Keratinocyte (primary cell): ENCODE data around the gene ATP6V1C2. TPM values are rescaled to one million over a fixed set of nuclear protein-coding genes. Genes with fewer than 3 reads are reported as not detected.
A peak's percentile ranks its signal among the peaks of the same experiment; 100 is the strongest.

Experiments
- DNase-seq: peaks from one replicate; pipeline ENCODE4 v3.0.0-alpha.2; 2011; ENCODE audit warnings: low read depth, missing footprints, low spot score
- FAIRE-seq: peaks from 2 replicates; lab custom pipeline; 2011; peaks lifted over from hg19 to GRCh38; lab: Jason Lieb, UNC
- H2AFZ ChIP-seq: 2 replicates; pipeline ENCODE4 v1.6.0; 2012; ENCODE audit warnings: low read length, control low read depth, inconsistent platforms; ENCODE audit not compliant: control insufficient read depth
- H3K27ac ChIP-seq: 2 replicates; pipeline ENCODE4 v1.5.1; 2011; ENCODE audit warnings: low read length; ENCODE audit not compliant: control insufficient read depth, insufficient read depth
- H3K27me3 ChIP-seq: 3 replicates; pipeline ENCODE4 v1.6.0; 2011; ENCODE audit warnings: low read length; ENCODE audit not compliant: control insufficient read depth, insufficient read depth; ENCODE audit errors: extremely low read depth
- H3K36me3 ChIP-seq, 2 experiments: 2 replicates in 1 of 2; 3 replicates in 1 of 2; pipeline ENCODE4 v1.5.1; 2011; ENCODE audit warnings: low read length in 2 of 2, mild to moderate bottlenecking in 1 of 2; ENCODE audit not compliant: control insufficient read depth in 2 of 2, insufficient read depth in 2 of 2; ENCODE audit errors: extremely low read depth in 1 of 2
- H3K4me1 ChIP-seq: 3 replicates; pipeline ENCODE4 v1.5.1; 2011; ENCODE audit warnings: low read length; ENCODE audit not compliant: control insufficient read depth, insufficient read depth; ENCODE audit errors: extremely low read depth
- H3K4me2 ChIP-seq: 3 replicates; pipeline ENCODE4 v1.6.0; 2011; ENCODE audit warnings: low read depth, low read length; ENCODE audit not compliant: control insufficient read depth, insufficient read depth; ENCODE audit errors: extremely low read depth
- H3K4me3 ChIP-seq, 3 experiments: fragments of 200-600 bp in 1 of 3; sonication (generic) in 1 of 3; 2 replicates in 2 of 3; 3 replicates in 1 of 3; pipeline ENCODE4 v1.5.1; 2011 to 2016; ENCODE audit warnings: low read length in 3 of 3, mild to moderate bottlenecking in 3 of 3, control low read depth in 2 of 3, inconsistent platforms in 1 of 3, low read depth in 1 of 3, mixed read lengths in 1 of 3, mixed run types in 1 of 3, moderate library complexity in 1 of 3; ENCODE audit not compliant: control insufficient read depth in 2 of 3, insufficient read depth in 2 of 3; ENCODE audit errors: extremely low read depth in 1 of 3
- H3K79me2 ChIP-seq: 2 replicates; pipeline ENCODE4 v1.6.0; 2012; ENCODE audit warnings: low read length; ENCODE audit not compliant: control insufficient read depth, insufficient read depth
- H3K9ac ChIP-seq: 3 replicates; pipeline ENCODE4 v1.6.0; 2011; ENCODE audit warnings: low read length; ENCODE audit not compliant: control insufficient read depth, insufficient read depth; ENCODE audit errors: extremely low read depth
- H3K9me1 ChIP-seq: 3 replicates; pipeline ENCODE4 v1.6.0; 2011; ENCODE audit warnings: low read length; ENCODE audit not compliant: control insufficient read depth, insufficient read depth; ENCODE audit errors: extremely low read depth
- H3K9me3 ChIP-seq: 2 replicates; pipeline ENCODE4 v1.5.1; 2012; ENCODE audit warnings: low read depth, low read length; ENCODE audit not compliant: control insufficient read depth
- H4K20me1 ChIP-seq: 3 replicates; pipeline ENCODE4 v1.6.0; 2011; ENCODE audit warnings: low read length; ENCODE audit not compliant: control insufficient read depth, insufficient read depth; ENCODE audit errors: extremely low read depth
- EZH2 ChIP-seq: IDR thresholded peaks from one replicate; pipeline ENCODE4 v1.6.1; 2012; ENCODE audit warnings: inconsistent platforms, mild to moderate bottlenecking, low read length, moderate library complexity
- dilution Hi-C: fragments of 300-500 bp; cut with MboI; formaldehyde crosslinking; loops from one replicate; pipeline ENCODE4 v1.7.0; 2020; ENCODE audit warnings: low sequenced_read_pairs; ENCODE audit not compliant: extremely low pct_ligation_motif_present
- polyA plus RNA-seq, 5 experiments: library from polyadenylated mRNA; depleted of rRNA in 3 of 5; stranded (reverse) in 3 of 5; stranded (forward) in 1 of 5; unstranded in 1 of 5; fragments of >200 nt; gene quantifications; 1 replicate in 1 of 5; 2 replicates in 3 of 5; 3 replicates in 1 of 5; pipeline versions ENCODE4 v1.2.1 to v1.2.3, GENCODE V29; 2011 to 2012; ENCODE audit warnings: missing spikeins in 2 of 5, low read depth in 1 of 5, low replicate concordance in 1 of 5
- TF ChIP-seq, protein P1 (sequence below), 3 experiments: IDR thresholded peaks in 1 of 3; conservative IDR thresholded peaks in 1 of 3; optimal IDR thresholded peaks in 1 of 3; 2 replicates in 2 of 3; 3 replicates in 1 of 3; pipeline versions ENCODE3 to v1.5.1; 2011; ENCODE audit warnings: low read length in 3 of 3, mild to moderate bottlenecking in 3 of 3, moderate library complexity in 2 of 3, control low read depth in 1 of 3, inconsistent platforms in 1 of 3; ENCODE audit not compliant: insufficient read depth in 2 of 3; ENCODE audit errors: extremely low read depth in 1 of 3

The ATP6V1C2 gene
- polyA plus RNA-seq, 1 donor (not counting 4 experiments of a cell fraction or from before 2014, with no cell fraction given), result 0.55 TPM

DNA sequence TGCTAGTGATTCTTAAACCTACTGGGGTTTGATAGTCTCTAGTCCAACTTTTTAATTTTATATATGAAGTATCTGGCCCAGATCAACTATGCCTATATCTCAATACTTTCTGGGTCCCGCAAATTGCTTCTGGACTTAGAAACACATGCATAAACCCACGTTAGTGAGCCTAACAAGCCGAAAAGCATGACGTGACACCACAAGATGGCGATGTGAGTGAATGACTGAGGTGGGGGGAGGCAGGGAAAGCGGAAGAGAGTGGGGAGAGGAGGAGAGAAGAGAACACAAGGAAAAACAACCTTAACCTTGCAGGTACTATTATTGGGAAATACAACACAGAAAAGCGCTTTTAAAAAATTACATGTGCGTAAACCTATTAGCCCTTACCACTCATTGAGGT is 77.4 kb downstream of the ATP6V1C2 start:
- no peak for TF ChIP-seq EZH2
- TF ChIP-seq, protein P1, sequence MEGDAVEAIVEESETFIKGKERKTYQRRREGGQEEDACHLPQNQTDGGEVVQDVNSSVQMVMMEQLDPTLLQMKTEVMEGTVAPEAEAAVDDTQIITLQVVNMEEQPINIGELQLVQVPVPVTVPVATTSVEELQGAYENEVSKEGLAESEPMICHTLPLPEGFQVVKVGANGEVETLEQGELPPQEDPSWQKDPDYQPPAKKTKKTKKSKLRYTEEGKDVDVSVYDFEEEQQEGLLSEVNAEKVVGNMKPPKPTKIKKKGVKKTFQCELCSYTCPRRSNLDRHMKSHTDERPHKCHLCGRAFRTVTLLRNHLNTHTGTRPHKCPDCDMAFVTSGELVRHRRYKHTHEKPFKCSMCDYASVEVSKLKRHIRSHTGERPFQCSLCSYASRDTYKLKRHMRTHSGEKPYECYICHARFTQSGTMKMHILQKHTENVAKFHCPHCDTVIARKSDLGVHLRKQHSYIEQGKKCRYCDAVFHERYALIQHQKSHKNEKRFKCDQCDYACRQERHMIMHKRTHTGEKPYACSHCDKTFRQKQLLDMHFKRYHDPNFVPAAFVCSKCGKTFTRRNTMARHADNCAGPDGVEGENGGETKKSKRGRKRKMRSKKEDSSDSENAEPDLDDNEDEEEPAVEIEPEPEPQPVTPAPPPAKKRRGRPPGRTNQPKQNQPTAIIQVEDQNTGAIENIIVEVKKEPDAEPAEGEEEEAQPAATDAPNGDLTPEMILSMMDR (optimal IDR thresholded peaks at IDR 0.05 in 1 of 3, IDR thresholded peaks at IDR 0.05 in 1 of 3, conservative IDR thresholded peaks at IDR 0.05 in 1 of 3; ENCODE audit: extremely low read depth in 1 of 3, insufficient read depth in 2 of 3, low read length in 3 of 3), result peak in 1 of 3 experiments; percentile 41
- no peak overlapping the region for H3K4me2 ChIP-seq
- no peak overlapping the region for H3K4me3 ChIP-seq
- H3K27me3 ChIP-seq, result no peaks in the 10 kb centered on the region
- H3K9me1 ChIP-seq, result no peaks in the 10 kb centered on the region
- peaks cover 17 to 42% of the 10 kb centered on the region in 2 experiments for H3K36me3 ChIP-seq
- peaks cover 82% of the 10 kb centered on the region for H3K79me2 ChIP-seq
- DNase-seq, result no peak
- no peak for FAIRE-seq
- dilution Hi-C loops, result no loop called here
- no peaks in the 10 kb centered on the region for H3K9me3 ChIP-seq
- H2AFZ ChIP-seq, result no peak overlapping the region
- H3K4me1 ChIP-seq, result no peaks in the 10 kb centered on the region
- H3K27ac ChIP-seq, result no peak overlapping the region
- H3K9ac ChIP-seq, result no peak overlapping the region
- peaks cover 6% of the 10 kb centered on the region for H4K20me1 ChIP-seq

DNA sequence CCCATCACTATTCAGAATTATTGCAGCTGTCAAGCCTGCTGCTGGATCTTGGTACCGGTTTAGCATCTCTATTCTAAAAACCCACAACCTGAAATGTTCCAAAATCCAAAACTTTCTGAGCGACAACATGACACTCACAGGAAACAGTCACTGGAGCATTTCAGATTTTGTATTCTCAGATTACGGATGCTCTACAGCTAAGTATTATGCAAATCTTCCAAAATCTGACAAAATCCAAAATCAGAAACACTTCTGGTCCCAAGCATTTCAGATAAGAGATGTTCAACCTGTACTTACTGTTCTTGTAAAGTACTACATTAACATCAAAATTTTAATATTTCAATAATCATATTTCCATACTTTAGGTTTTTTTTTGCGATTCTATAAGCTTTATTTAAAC is 78.7 kb downstream of the ATP6V1C2 start:
- FAIRE-seq, result no peak
- peaks cover 6% of the 10 kb centered on the region for H4K20me1 ChIP-seq
- peaks cover 17 to 38% of the 10 kb centered on the region in 2 experiments for H3K36me3 ChIP-seq

More for the DNA sequence above, 78.7 kb downstream of the ATP6V1C2 start:
- no peaks in the 10 kb centered on the region for H3K27me3 ChIP-seq
- H3K4me2 ChIP-seq, result no peak overlapping the region
- no peak overlapping the region for H3K4me3 ChIP-seq
- no peaks in the 10 kb centered on the region for H3K4me1 ChIP-seq
- H2AFZ ChIP-seq, result no peak overlapping the region
- peaks cover 81% of the 10 kb centered on the region for H3K79me2 ChIP-seq
- DNase-seq, result no peak
- no peak overlapping the region for H3K27ac ChIP-seq
- H3K9me3 ChIP-seq, result no peaks in the 10 kb centered on the region
- TF ChIP-seq EZH2, result no peak
- TF ChIP-seq, protein P1 (optimal IDR thresholded peaks at IDR 0.05 in 1 of 3, IDR thresholded peaks at IDR 0.05 in 1 of 3, conservative IDR thresholded peaks at IDR 0.05 in 1 of 3; ENCODE audit: extremely low read depth in 1 of 3, insufficient read depth in 2 of 3, low read length in 3 of 3), result no peak
- H3K9me1 ChIP-seq, result no peaks in the 10 kb centered on the region
- dilution Hi-C loops, result no loop called here
- H3K9ac ChIP-seq, result no peak overlapping the region
